Activated naive CD4-positive, alpha-beta T cell treated with anti-CD3 and anti-CD28 coated beads for 36 hours (primary cell): ENCODE data around the gene PLCB2. TPM values are rescaled to one million over a fixed set of nuclear protein-coding genes. Genes with fewer than 3 reads are reported as not detected.
A peak's percentile ranks its signal among the peaks of the same experiment; 100 is the strongest.

Experiments used
- CTCF ChIA-PET: fragments of 350-600 bp; sonication (Branson Sonifier 250); formaldehyde crosslinking; loops from one replicate; lab custom pipeline; 2021; ENCODE audit warnings: antibody characterized with exemption; lab: Charles Lee
- DNase-seq: peaks from one replicate; pipeline ENCODE4 v3.0.0-alpha.2; 2020
- H3K27ac Mint-ChIP-seq: one replicate; pipeline ENCODE4 v1.8.0; 2021; ENCODE audit warnings: mild to moderate bottlenecking, mixed read lengths
- H3K27me3 Mint-ChIP-seq: one replicate; pipeline ENCODE4 v1.8.0; 2021; ENCODE audit warnings: low read depth, mixed read lengths
- H3K36me3 Mint-ChIP-seq: one replicate; pipeline ENCODE4 v1.8.0; 2021; ENCODE audit warnings: low read depth, mixed read lengths
- H3K4me1 Mint-ChIP-seq: one replicate; pipeline ENCODE4 v1.8.0; 2021; ENCODE audit warnings: low read depth, mixed read lengths
- H3K4me3 Mint-ChIP-seq: one replicate; pipeline ENCODE4 v1.8.0; 2021; ENCODE audit warnings: mild to moderate bottlenecking, moderate library complexity, mixed read lengths
- H3K9me3 Mint-ChIP-seq: one replicate; pipeline ENCODE4 v1.8.0; 2021; ENCODE audit warnings: mixed read lengths
- intact Hi-C: fragments of 100-400 bp; cut with micrococcal nuclease; formaldehyde crosslinking; loops from one replicate; pipeline ENCODE4 v1.15.1; 2023
- total RNA-seq, 2 experiments: library from RNA; stranded (reverse); gene quantifications; one replicate each; pipeline ENCODE4 v1.2.3, GENCODE V29; 2021

PLCB2 gene, protein sequence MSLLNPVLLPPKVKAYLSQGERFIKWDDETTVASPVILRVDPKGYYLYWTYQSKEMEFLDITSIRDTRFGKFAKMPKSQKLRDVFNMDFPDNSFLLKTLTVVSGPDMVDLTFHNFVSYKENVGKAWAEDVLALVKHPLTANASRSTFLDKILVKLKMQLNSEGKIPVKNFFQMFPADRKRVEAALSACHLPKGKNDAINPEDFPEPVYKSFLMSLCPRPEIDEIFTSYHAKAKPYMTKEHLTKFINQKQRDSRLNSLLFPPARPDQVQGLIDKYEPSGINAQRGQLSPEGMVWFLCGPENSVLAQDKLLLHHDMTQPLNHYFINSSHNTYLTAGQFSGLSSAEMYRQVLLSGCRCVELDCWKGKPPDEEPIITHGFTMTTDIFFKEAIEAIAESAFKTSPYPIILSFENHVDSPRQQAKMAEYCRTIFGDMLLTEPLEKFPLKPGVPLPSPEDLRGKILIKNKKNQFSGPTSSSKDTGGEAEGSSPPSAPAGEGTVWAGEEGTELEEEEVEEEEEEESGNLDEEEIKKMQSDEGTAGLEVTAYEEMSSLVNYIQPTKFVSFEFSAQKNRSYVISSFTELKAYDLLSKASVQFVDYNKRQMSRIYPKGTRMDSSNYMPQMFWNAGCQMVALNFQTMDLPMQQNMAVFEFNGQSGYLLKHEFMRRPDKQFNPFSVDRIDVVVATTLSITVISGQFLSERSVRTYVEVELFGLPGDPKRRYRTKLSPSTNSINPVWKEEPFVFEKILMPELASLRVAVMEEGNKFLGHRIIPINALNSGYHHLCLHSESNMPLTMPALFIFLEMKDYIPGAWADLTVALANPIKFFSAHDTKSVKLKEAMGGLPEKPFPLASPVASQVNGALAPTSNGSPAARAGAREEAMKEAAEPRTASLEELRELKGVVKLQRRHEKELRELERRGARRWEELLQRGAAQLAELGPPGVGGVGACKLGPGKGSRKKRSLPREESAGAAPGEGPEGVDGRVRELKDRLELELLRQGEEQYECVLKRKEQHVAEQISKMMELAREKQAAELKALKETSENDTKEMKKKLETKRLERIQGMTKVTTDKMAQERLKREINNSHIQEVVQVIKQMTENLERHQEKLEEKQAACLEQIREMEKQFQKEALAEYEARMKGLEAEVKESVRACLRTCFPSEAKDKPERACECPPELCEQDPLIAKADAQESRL
- total RNA-seq: 10 to 100 TPM; 55.0 to 56.7 TPM

DNA sequence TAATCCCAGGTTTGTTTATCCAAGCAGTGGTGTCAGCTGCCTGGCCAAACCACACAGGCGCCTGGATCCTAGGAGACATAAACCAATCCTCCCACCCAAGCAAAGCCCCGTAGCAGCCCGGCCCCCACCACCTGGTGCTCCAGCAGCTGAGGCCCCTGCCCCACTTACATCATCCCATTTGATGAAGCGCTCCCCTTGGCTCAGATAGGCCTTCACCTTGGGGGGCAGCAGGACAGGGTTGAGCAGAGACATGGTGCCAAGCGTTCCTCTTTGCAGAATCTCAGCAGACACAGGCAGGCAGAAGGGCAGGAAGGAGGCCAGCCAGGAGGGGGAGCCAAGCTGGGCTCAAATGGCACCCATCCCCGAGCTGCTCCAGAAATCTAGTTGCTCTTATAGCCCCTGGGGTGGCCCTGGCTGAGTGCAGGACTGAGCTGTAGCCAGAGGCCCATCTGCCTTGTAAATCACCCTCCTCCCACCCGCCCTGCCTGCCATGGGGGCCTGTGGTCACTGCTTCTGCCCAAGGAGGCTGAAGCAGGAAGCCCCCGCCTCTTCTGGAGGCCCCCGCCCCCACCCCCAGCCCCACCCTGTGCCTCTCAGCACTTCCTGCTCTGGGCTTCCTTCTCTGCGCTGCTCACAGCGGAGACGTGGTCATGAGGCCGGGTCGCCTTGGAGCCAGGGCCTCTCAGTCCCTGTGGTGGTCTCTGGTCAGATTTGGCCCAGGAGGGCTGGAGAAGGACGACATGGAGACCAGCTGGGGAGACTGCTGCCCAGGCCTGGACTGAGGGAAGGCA is at the start of gene PLCB2:
PLCB2 (minus strand) TSS at position 515 of the 791 bp plus-strand sequence; CDS start at position 252, 263 bp downstream.
- no peaks in the 10 kb centered on the region for H3K27me3 Mint-ChIP-seq
- peak within 1 kb of the TSS; percentile 97 for H3K4me3 Mint-ChIP-seq
- H3K9me3 Mint-ChIP-seq: no peaks in the 10 kb centered on the region
- CTCF ChIA-PET: interaction anchor here (0.6 to 17.8 kb wide), 21 partner anchors 13 to 395 kb away, joined by 3 to 448 read pairs (median 3); partner anchors contain the start of genes ANKRD63, CCDC9B and INAFM2
- intact Hi-C loops: loop anchor here (1.0 to 5.0 kb wide), 5 partner anchors 16 to 525 kb away; partner anchors contain the start of genes CCDC9B, DISP2, FSIP1 and INAFM2
- peaks cover 29% of the 10 kb centered on the region for H3K4me1 Mint-ChIP-seq
- peak; percentile 77 for DNase-seq
- H3K36me3 Mint-ChIP-seq: peaks cover 7% of the 10 kb centered on the region
- H3K27ac Mint-ChIP-seq: peak within 1 kb of the TSS; percentile 96

- no peak overlapping the region for H3K27ac Mint-ChIP-seq
- intact Hi-C loops: loop anchor here (5.0 kb wide), 1 partner anchor 50 kb away; the partner anchor contains the start of gene PLCB2
- H3K9me3 Mint-ChIP-seq: no peaks in the 10 kb centered on the region
- peak overlapping the region; percentile 16 for H3K4me3 Mint-ChIP-seq
- peaks cover 5% of the 10 kb centered on the region for H3K27me3 Mint-ChIP-seq
- no peak for DNase-seq
- H3K4me1 Mint-ChIP-seq: peaks cover 2% of the 10 kb centered on the region
- CTCF ChIA-PET: interaction anchor here (0.8 to 2.3 kb wide), 5 partner anchors 11 to 66 kb away, joined by 3 to 16 read pairs (median 3); no protein-coding TSS in a partner anchor
- H3K36me3 Mint-ChIP-seq: no peaks in the 10 kb centered on the region
Observed at GRCh38 chr15:40357246-40357645, 49.5 kb upstream of the PLCB2 start.

DNA sequence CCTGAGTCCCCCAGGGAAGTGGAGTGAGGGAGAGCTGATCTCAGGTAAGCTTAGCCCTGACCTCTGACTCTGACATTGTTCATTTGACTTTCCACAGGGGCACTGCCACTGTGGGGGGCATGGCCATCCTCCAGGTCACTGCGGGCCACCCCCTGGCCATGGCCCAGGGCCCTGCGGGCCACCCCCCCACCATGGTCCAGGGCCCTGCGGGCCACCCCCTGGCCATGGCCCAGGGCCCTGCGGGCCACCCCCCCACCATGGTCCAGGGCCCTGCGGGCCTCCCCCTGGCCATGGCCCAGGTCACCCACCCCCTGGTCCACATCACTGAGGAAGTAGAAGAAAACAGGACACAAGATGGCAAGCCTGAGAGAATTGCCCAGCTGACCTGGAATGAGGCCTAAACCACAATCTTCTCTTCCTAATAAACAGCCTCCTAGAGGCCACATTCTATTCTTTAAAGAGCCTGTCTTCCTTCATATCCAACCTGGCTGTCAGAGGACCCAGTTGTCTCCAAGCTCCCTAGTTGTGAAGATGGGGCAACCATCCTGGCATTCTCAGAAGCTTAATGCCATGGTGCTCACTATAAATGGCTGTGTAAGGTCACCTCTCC is 48.3 kb upstream of the PLCB2 start:
- no peaks in the 10 kb centered on the region for H3K9me3 Mint-ChIP-seq
- no peak overlapping the region for H3K4me3 Mint-ChIP-seq
- intact Hi-C loops: loop anchor here (5.0 kb wide), 1 partner anchor 49 kb away; the partner anchor contains the start of gene PLCB2
- no peak for DNase-seq
- peaks cover 5% of the 10 kb centered on the region for H3K27me3 Mint-ChIP-seq
- CTCF ChIA-PET: interaction anchor here (0.7 to 2.3 kb wide), 7 partner anchors 11 to 49 kb away, joined by 3 to 21 read pairs (median 6); no protein-coding TSS in a partner anchor
- H3K36me3 Mint-ChIP-seq: no peaks in the 10 kb centered on the region
- no peak overlapping the region for H3K27ac Mint-ChIP-seq
- H3K4me1 Mint-ChIP-seq: peaks cover 2% of the 10 kb centered on the region

DNA sequence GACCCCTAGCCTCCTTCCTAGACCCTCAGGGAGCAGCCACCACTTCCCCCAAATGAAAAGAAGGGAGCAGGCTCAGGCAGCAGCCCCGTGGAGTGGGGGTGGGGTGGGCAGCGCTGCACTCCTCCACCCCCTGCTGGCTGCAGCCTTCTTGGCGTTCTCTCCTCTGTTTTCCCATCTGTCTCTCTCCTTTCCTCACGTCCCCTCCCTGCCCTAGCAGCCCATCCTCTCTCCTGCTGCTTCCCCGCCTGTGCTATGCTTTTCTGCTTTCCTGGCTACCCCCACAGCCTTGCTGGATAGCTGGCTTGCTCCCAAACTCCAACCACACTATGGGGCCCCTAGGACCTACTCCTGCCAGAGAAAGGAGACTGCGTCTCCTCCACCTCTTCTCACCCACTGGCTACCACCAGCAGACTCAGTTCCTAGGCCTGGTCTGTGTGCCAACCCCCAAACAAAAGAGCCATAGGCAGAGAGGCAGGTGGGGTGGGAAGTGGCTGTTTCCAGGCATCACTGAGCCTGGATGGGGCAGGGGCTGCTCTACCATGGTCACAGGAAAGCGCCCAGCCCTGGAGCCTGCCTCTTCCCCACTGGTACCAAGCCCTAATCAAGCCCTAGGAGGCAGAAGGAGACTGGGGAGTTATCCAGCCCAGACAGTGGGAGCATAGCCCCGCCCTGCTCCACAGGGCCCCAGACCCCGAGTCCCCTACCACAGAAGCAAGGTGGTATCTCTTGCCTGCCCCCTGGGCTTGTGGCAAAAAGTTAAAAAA is 46.9 kb upstream of the PLCB2 start:
- intact Hi-C loops: loop anchor here (5.0 kb wide), 1 partner anchor 47 kb away; the partner anchor contains the start of gene PLCB2
- H3K9me3 Mint-ChIP-seq: no peaks in the 10 kb centered on the region

GRCh38 chr15:40353697-40354096 is 46.0 kb upstream of the PLCB2 start:
- Mint-ChIP-seq H3K36me3 (no peaks in the 10 kb centered on the region), H3K27me3 (peaks cover 5% of the 10 kb centered on the region)

More for the DNA sequence above, 46.9 kb upstream of the PLCB2 start:
- H3K27me3 Mint-ChIP-seq: peaks cover 5% of the 10 kb centered on the region
- no peak overlapping the region for H3K27ac Mint-ChIP-seq
- CTCF ChIA-PET: interaction anchor here (0.6 to 3.6 kb wide), 9 partner anchors 10 to 125 kb away, joined by 3 to 23 read pairs (median 6); no protein-coding TSS in a partner anchor
- DNase-seq: no peak
- H3K4me3 Mint-ChIP-seq: no peak overlapping the region
- H3K36me3 Mint-ChIP-seq: no peaks in the 10 kb centered on the region
- H3K4me1 Mint-ChIP-seq: peaks cover 2% of the 10 kb centered on the region

GRCh38 chr15:40352281-40352901 is 44.7 kb upstream of the PLCB2 start:
- Mint-ChIP-seq H3K27ac (no peak overlapping the region), H3K36me3 (no peaks in the 10 kb centered on the region), H3K27me3 (peaks cover 5% of the 10 kb centered on the region), H3K4me1 (no peaks in the 10 kb centered on the region), H3K4me3 (no peak overlapping the region), H3K9me3 (no peaks in the 10 kb centered on the region)
- DNase-seq: no peak
- intact Hi-C loops: no loop called here
- CTCF ChIA-PET: interaction anchor here (2.0 to 3.6 kb wide), 2 partner anchors 14 to 69 kb away, joined by 6 to 23 read pairs; no protein-coding TSS in a partner anchor

More at GRCh38 chr15:40353697-40354096, 46.0 kb upstream of the PLCB2 start:
- Mint-ChIP-seq H3K27ac (no peak overlapping the region), H3K9me3 (no peaks in the 10 kb centered on the region), H3K4me3 (no peak overlapping the region), H3K4me1 (peaks cover 2% of the 10 kb centered on the region)
- CTCF ChIA-PET: interaction anchor here (1.0 to 3.6 kb wide), 2 partner anchors 9 to 15 kb away, joined by 4 to 23 read pairs; no protein-coding TSS in a partner anchor
- DNase-seq: no peak
- intact Hi-C loops: no loop called here

GRCh38 chr15:40349163-40349562 is 41.4 kb upstream of the PLCB2 start:
- intact Hi-C loops: no loop called here
- Mint-ChIP-seq H3K4me3 (no peak overlapping the region), H3K27ac (no peak overlapping the region), H3K9me3 (no peaks in the 10 kb centered on the region), H3K4me1 (no peaks in the 10 kb centered on the region), H3K36me3 (no peaks in the 10 kb centered on the region), H3K27me3 (no peaks in the 10 kb centered on the region)
- DNase-seq: no peak
- CTCF ChIA-PET: interaction anchor here (1.1 kb wide), 1 partner anchor 10 kb away, joined by 3 read pairs; no protein-coding TSS in a partner anchor

DNA sequence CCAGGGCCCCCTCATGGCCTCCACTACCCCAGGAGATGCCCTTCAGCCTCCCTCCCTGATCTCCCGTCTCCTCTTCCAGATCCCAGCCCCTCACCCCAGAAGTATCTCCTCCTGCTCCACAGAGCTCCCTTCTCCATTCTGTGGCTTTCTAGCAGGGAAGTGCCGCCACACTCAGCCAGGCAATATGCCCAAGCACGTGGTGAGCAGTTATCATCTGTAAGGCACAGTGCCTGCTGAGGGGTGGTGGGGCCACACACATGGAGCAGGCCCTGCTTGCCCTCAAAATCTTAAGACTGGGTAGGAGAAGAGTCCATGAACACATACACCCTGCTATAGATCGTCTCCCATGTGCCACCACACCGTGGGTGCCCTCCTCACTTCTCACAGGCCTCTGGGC is 40.7 kb upstream of the PLCB2 start:
- no peak for DNase-seq
- H3K4me1 Mint-ChIP-seq: no peaks in the 10 kb centered on the region
- CTCF ChIA-PET: interaction anchor here (1.0 kb wide), 1 partner anchor 74 kb away, joined by 3 read pairs; no protein-coding TSS in a partner anchor
- intact Hi-C loops: no loop called here
- no peaks in the 10 kb centered on the region for H3K9me3 Mint-ChIP-seq
- H3K36me3 Mint-ChIP-seq: no peaks in the 10 kb centered on the region
- no peak overlapping the region for H3K4me3 Mint-ChIP-seq
- H3K27me3 Mint-ChIP-seq: no peaks in the 10 kb centered on the region
- H3K27ac Mint-ChIP-seq: no peak overlapping the region

DNA sequence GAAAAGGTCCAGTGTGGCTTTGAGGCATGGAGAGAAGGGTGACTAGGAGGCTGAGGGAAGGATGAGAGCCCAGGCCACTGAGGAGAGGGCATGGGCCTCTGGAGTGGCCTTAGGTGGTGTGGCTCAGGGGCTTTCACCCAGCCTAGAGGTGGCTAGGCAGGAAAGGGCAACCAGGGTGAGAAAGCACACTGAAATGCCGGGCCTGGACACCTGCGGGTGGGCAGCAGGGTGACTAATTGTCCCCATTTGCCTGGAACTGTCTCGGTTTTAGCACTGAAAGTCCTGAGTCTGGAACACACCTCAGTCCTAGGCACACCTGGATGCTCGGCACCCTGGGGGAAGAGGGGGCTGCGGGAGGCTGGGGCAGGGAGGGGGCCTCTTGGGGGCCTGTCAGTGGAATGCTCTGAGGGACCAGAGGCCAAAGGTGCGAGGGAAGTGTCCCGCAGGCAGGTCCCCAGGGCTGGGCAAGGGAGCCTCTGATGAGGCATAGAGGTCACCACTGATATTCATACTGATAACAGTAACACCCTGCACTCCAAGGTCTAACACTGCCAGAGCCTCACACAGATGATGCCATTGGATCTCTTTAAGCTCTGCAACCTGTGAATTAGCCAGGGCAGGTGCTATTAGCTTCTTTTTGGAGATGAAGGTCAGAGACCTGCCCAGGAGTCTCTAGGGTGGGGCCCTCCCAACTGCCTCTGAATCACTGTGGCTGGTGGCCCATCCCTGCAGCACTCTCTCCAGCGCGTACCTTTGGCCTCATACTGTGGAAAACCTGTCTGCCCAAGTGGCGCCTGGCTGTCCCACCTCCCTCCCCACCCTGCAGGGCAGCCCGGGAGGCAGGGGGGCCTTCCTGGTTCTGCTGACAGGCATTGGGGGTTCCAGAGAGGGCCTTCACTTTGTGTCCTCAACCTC is 40.1 kb upstream of the PLCB2 start:
- H3K27me3 Mint-ChIP-seq: no peaks in the 10 kb centered on the region
- no peak overlapping the region for H3K27ac Mint-ChIP-seq
- intact Hi-C loops: no loop called here
- no peaks in the 10 kb centered on the region for H3K4me1 Mint-ChIP-seq
- DNase-seq: no peak
- no peaks in the 10 kb centered on the region for H3K9me3 Mint-ChIP-seq
- no peak overlapping the region for H3K4me3 Mint-ChIP-seq
- no peaks in the 10 kb centered on the region for H3K36me3 Mint-ChIP-seq
- CTCF ChIA-PET: interaction anchor here (1.0 kb wide), 1 partner anchor 74 kb away, joined by 3 read pairs; no protein-coding TSS in a partner anchor
